ENCODE measurements around the gene HOXA10. TPM values are rescaled to one million over a fixed set of nuclear protein-coding genes. Genes with fewer than 3 reads are reported as not detected.

The HOXA10 gene
- total RNA-seq, 1 experiment from 2014 or later: 9.5 TPM

DNA sequence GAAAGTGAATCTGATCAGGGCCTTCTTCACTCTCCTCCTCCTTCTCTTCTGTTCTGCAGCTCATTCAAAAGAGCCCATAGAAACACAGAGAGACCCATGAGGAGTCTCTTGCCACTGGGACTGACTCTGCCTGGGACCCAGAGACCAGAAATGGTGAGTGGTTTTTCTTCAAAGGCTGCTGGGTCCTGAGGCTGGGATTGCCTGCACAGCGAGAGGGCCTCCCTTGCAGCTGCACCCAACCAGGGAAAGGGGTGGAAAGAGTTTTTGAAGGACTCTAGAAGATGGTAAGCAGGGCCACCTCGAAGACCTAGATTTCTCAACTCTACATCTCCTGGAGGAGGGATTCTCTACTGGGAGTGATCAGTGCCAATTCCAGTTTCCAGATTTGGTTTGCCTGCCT is 41.2 kb upstream of the HOXA10 start:
- TF ChIP-seq CTCF (IDR thresholded peaks at IDR 0.05; ENCODE audit: insufficient read depth in 1 of 2, low read depth in 1 of 2, low read length in 1 of 2, severe bottlenecking in 1 of 2, unreplicated experiment in 1 of 2): no peak
- no TSS peak for BruUV-seq (replicated peaks)
- no peaks in the 10 kb centered on the region for H3K27me3 ChIP-seq (replicated peaks; ENCODE audit: control insufficient read depth, insufficient read depth, low read length)
- Mint-ChIP-seq H3K27me3 (ENCODE audit: insufficient read depth, unreplicated experiment) (no peaks in the 10 kb centered on the region), H3K9me3 (ENCODE audit: unreplicated experiment) (no peaks in the 10 kb centered on the region), H3K4me1 (ENCODE audit: low read depth, unreplicated experiment) (peaks cover 21% of the 10 kb centered on the region), H3K4me3 (ENCODE audit: unreplicated experiment) (no peak overlapping the region), H3K36me3 (ENCODE audit: insufficient read depth, unreplicated experiment) (no peaks in the 10 kb centered on the region), H3K27ac (ENCODE audit: unreplicated experiment) (no peak overlapping the region)
- H3K36me3 ChIP-seq (ENCODE audit: control insufficient read depth, insufficient read depth, low read length): no peaks in the 10 kb centered on the region
- no peaks in the 10 kb centered on the region for H3K9me3 ChIP-seq
- no peak for DNase-seq
- intact Hi-C loops (cut with micrococcal nuclease; ENCODE audit: unreplicated experiment): no loop called here
- peaks cover 16% of the 10 kb centered on the region for H3K4me1 ChIP-seq
- CTCF ChIA-PET: no interaction called here
- POLR2A ChIA-PET: no interaction called here
- H3K4me3 ChIP-seq (ENCODE audit: low read depth, low read length): no peak overlapping the region

- POLR2A ChIA-PET: no interaction called here
- Mint-ChIP-seq H3K27me3 (ENCODE audit: insufficient read depth, unreplicated experiment) (no peaks in the 10 kb centered on the region), H3K4me1 (ENCODE audit: low read depth, unreplicated experiment) (peaks cover 23% of the 10 kb centered on the region), H3K9me3 (ENCODE audit: unreplicated experiment) (no peaks in the 10 kb centered on the region), H3K27ac (ENCODE audit: unreplicated experiment) (no peak overlapping the region), H3K36me3 (ENCODE audit: insufficient read depth, unreplicated experiment) (no peaks in the 10 kb centered on the region), H3K4me3 (ENCODE audit: unreplicated experiment) (no peak overlapping the region)
- CTCF ChIA-PET: no interaction called here
- Histone ChIP-seq H3K9me3 (no peaks in the 10 kb centered on the region), H3K4me3 (ENCODE audit: low read depth, low read length) (no peak overlapping the region), H3K27me3 (replicated peaks; ENCODE audit: control insufficient read depth, insufficient read depth, low read length) (no peaks in the 10 kb centered on the region), H3K36me3 (ENCODE audit: control insufficient read depth, insufficient read depth, low read length) (no peaks in the 10 kb centered on the region), H3K4me1 (peaks cover 22% of the 10 kb centered on the region)
- no peak for TF ChIP-seq CTCF (IDR thresholded peaks at IDR 0.05; ENCODE audit: insufficient read depth in 1 of 2, low read depth in 1 of 2, low read length in 1 of 2, severe bottlenecking in 1 of 2, unreplicated experiment in 1 of 2)
- no peak for DNase-seq
- intact Hi-C loops (cut with micrococcal nuclease; ENCODE audit: unreplicated experiment): no loop called here
- BruUV-seq (replicated peaks): no TSS peak
These were observed 40.3 kb upstream of the HOXA10 start for GRCh38 chr7:27214239-27214950.

DNA sequence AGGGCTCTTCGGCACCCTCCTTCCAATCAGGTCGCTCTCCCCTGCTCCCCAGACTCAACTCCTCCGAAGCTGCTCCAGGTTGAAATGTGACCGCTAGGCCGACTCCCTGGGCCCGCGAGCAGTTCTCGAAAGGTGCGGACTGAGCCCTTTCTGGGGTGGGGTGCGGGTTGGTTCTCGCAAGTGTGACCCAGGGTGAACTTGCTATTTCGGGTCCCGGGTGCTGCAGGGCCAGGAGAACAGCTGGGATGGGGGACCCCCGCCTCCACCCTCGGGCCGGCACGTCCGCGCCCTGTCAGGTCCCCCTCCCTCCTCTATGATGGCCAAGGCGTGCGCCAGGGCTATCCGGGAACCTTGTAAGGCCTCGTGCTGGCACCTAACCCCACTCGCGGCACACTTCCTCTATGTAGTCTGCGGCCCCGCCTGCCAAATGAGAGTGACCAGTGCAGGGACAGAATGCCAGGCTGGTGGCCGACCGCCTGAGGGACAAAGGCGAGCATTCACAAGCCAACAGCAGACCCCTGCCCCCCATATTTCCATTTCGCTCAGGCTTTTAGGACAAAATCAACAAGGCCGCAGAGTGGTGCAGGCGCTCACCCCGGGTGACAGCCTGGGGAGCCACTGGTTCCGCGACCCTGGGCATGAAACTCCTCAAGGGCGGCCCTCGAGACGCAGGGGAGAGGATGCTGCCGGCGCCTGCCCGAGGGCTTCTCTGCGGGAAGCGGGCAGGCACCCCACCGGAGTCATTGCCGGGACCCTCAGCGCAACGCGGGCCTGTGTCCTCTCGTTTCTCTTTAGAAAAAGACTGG is 39.5 kb upstream of the HOXA10 start:
- ChIA-PET CTCF (no interaction called here), POLR2A (no interaction called here)
- no peak for TF ChIP-seq CTCF (IDR thresholded peaks at IDR 0.05; ENCODE audit: insufficient read depth in 1 of 2, low read depth in 1 of 2, low read length in 1 of 2, severe bottlenecking in 1 of 2, unreplicated experiment in 1 of 2)
- Histone ChIP-seq H3K36me3 (ENCODE audit: control insufficient read depth, insufficient read depth, low read length) (no peaks in the 10 kb centered on the region), H3K9me3 (no peaks in the 10 kb centered on the region), H3K4me1 (peaks cover 22% of the 10 kb centered on the region), H3K27me3 (replicated peaks; ENCODE audit: control insufficient read depth, insufficient read depth, low read length) (no peaks in the 10 kb centered on the region), H3K4me3 (ENCODE audit: low read depth, low read length) (no peak overlapping the region)
- intact Hi-C loops (cut with micrococcal nuclease; ENCODE audit: unreplicated experiment): no loop called here
- no peak overlapping the region for H3K27ac Mint-ChIP-seq (ENCODE audit: unreplicated experiment)
- no peaks in the 10 kb centered on the region for H3K27me3 Mint-ChIP-seq (ENCODE audit: insufficient read depth, unreplicated experiment)
- BruUV-seq (replicated peaks): no TSS peak
- H3K36me3 Mint-ChIP-seq (ENCODE audit: insufficient read depth, unreplicated experiment): no peaks in the 10 kb centered on the region
- no peaks in the 10 kb centered on the region for H3K9me3 Mint-ChIP-seq (ENCODE audit: unreplicated experiment)
- no peak overlapping the region for H3K4me3 Mint-ChIP-seq (ENCODE audit: unreplicated experiment)
- DNase-seq: no peak
- H3K4me1 Mint-ChIP-seq (ENCODE audit: low read depth, unreplicated experiment): peaks cover 24% of the 10 kb centered on the region

Measured in Caco-2 (cell line).